PC-3 (cell line): ENCODE measurements around the gene USP33. TPM values are rescaled to one million over a fixed set of nuclear protein-coding genes. Genes with fewer than 3 reads are reported as not detected.

Source experiments
- ATAC-seq: fragments of 200-7000 bp; cut with Tn5 transposase; 2 replicates; pipeline ENCODE4 v1.9.1; 2020; ENCODE audit warnings: mild to moderate bottlenecking, moderate library complexity
- BruUV-seq: library from RNA; stranded (reverse); fragments of 400-500 nt; replicated peaks from 2 replicates; lab custom pipeline; 2021; lab: Mats Ljungman, UMichigan
- CTCF ChIA-PET: fragments of 300-600 bp; sonication (Branson Sonifier 250); formaldehyde crosslinking; loops from one replicate; lab custom pipeline; 2022; ENCODE audit warnings: antibody characterized with exemption; lab: Charles Lee
- POLR2A ChIA-PET: fragments of 300-600 bp; sonication (Branson Sonifier 250); formaldehyde crosslinking; loops from one replicate; lab custom pipeline; 2022; ENCODE audit warnings: antibody characterized with exemption; ENCODE audit not compliant: unreplicated experiment; lab: Charles Lee
- DNase-seq: peaks from one replicate; pipeline ENCODE4 v3.0.0-alpha.2; 2015
- H2AFZ ChIP-seq: fragments of 300-600 bp; sonication (generic); 2 replicates; pipeline ENCODE4 v1.6.0; 2016; ENCODE audit warnings: antibody characterized with exemption, low read length
- H3F3A ChIP-seq: fragments of 300-600 bp; sonication (generic); one replicate; pipeline ENCODE4 v1.6.0; 2017; ENCODE audit warnings: antibody characterized with exemption, low read length, control low read depth, mild to moderate bottlenecking; ENCODE audit not compliant: unreplicated experiment
- H3K27ac ChIP-seq: fragments of 300-600 bp; sonication (generic); 2 replicates; pipeline ENCODE4 v1.5.1; 2016; ENCODE audit warnings: mild to moderate bottlenecking, low read length
- H3K27me3 ChIP-seq: fragments of 300-600 bp; sonication (generic); 2 replicates; pipeline ENCODE4 v1.6.1; 2016; ENCODE audit warnings: low read length, mixed read lengths
- H3K36me3 ChIP-seq: fragments of 300-600 bp; sonication (generic); 2 replicates; pipeline ENCODE4 v1.6.1; 2016; ENCODE audit warnings: low read depth, mixed run types, low read length, mixed read lengths
- H3K4me1 ChIP-seq: fragments of 300-600 bp; sonication (generic); 2 replicates; pipeline ENCODE4 v1.5.1; 2016; ENCODE audit warnings: low read length; ENCODE audit not compliant: insufficient read depth
- H3K4me2 ChIP-seq: fragments of 300-600 bp; sonication (generic); 2 replicates; pipeline ENCODE4 v1.6.0; 2016; ENCODE audit warnings: low read length
- H3K4me3 ChIP-seq: fragments of 300-600 bp; sonication (generic); 2 replicates; pipeline ENCODE4 v1.5.1; 2016; ENCODE audit warnings: mild to moderate bottlenecking, low read length, mixed read lengths
- H3K79me2 ChIP-seq: fragments of 300-600 bp; sonication (generic); 2 replicates; pipeline ENCODE4 v1.6.1; 2017; ENCODE audit warnings: low read length, mixed read lengths
- H3K9ac ChIP-seq: fragments of 300-600 bp; sonication (generic); 2 replicates; pipeline ENCODE4 v1.6.0; 2016; ENCODE audit warnings: mild to moderate bottlenecking, low read length
- H3K9me2 ChIP-seq: fragments of 300-600 bp; sonication (generic); replicated peaks from 2 replicates; pipeline ENCODE4 v1.6.1; 2016; ENCODE audit warnings: mixed run types, low read length, mixed read lengths
- H3K9me3 ChIP-seq: fragments of 300-600 bp; sonication (generic); 2 replicates; pipeline ENCODE4 v1.6.1; 2016; ENCODE audit warnings: low read length, mixed read lengths
- H4K20me1 ChIP-seq: fragments of 300-600 bp; sonication (generic); 2 replicates; pipeline ENCODE4 v1.6.1; 2016; ENCODE audit warnings: low read length, mixed read lengths
- EZH2 ChIP-seq: fragments of 300-600 bp; sonication (generic); IDR thresholded peaks from one replicate; pipeline ENCODE4 v1.6.1; 2017; ENCODE audit warnings: antibody characterized with exemption, mild to moderate bottlenecking, low read length; ENCODE audit not compliant: unreplicated experiment
- EZH2phosphoT487 ChIP-seq: fragments of 300-600 bp; sonication (generic); IDR thresholded peaks from 2 replicates; pipeline ENCODE4 v1.6.1; 2018; ENCODE audit warnings: mild to moderate bottlenecking, antibody characterized with exemption, low read length, borderline replicate concordance
- intact Hi-C: fragments of 100-400 bp; cut with micrococcal nuclease; formaldehyde crosslinking; loops from 2 replicates; pipeline ENCODE4 v1.9.0; 2023
- total RNA-seq: library from RNA; depleted of rRNA; stranded (reverse); fragments of >200 nt; gene quantifications from 2 replicates; pipeline ENCODE4 v1.2.3, GENCODE V29; 2014
- TF ChIP-seq, protein P1 (sequence below): fragments of 300-600 bp; sonication (generic); conservative IDR thresholded peaks from 2 replicates; pipeline ENCODE4 v1.5.1; 2017; ENCODE audit warnings: antibody characterized with exemption, low read depth, mild to moderate bottlenecking, low read length

Gene USP33
- total RNA-seq, 1 experiment from 2014 or later = 42.6 TPM

DNA sequence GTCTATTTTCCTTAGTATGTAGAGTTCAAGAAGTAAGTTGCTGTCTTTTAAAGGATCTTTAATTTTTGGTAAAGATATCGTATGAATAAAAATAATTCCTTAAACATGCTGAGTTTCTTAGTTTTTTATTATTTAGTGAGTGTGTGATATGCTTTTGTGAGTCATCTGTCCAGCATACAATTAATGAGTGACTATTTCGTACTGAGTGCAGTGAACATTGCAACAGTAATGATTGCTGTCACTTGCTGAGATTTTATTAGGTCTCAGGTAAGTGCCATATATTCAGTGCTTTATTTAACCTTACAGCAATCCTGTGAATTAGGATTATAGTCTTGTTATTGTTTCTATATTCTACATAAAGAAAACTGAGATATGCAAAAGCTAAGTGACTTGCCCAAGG is 42.4 kb upstream of the USP33 start:
- POLR2A ChIA-PET = no interaction called here
- no peak for TF ChIP-seq EZH2phosphoT487
- TF ChIP-seq, protein P1, sequence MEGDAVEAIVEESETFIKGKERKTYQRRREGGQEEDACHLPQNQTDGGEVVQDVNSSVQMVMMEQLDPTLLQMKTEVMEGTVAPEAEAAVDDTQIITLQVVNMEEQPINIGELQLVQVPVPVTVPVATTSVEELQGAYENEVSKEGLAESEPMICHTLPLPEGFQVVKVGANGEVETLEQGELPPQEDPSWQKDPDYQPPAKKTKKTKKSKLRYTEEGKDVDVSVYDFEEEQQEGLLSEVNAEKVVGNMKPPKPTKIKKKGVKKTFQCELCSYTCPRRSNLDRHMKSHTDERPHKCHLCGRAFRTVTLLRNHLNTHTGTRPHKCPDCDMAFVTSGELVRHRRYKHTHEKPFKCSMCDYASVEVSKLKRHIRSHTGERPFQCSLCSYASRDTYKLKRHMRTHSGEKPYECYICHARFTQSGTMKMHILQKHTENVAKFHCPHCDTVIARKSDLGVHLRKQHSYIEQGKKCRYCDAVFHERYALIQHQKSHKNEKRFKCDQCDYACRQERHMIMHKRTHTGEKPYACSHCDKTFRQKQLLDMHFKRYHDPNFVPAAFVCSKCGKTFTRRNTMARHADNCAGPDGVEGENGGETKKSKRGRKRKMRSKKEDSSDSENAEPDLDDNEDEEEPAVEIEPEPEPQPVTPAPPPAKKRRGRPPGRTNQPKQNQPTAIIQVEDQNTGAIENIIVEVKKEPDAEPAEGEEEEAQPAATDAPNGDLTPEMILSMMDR = no peak
- TF ChIP-seq EZH2 = no peak
- no peaks in the 10 kb centered on the region for H3K9me3 ChIP-seq
- no peaks in the 10 kb centered on the region for H3K9me2 ChIP-seq
- CTCF ChIA-PET = no interaction called here
- intact Hi-C loops = no loop called here
- no peak for DNase-seq
- H3K4me3 ChIP-seq = no peak overlapping the region
- H3K79me2 ChIP-seq = no peaks in the 10 kb centered on the region
- ATAC-seq = no peak
- H2AFZ ChIP-seq = no peak overlapping the region
- no peaks in the 10 kb centered on the region for H3F3A ChIP-seq
- peaks cover 5% of the 10 kb centered on the region for H3K36me3 ChIP-seq
- no peak overlapping the region for H3K4me2 ChIP-seq
- no peaks in the 10 kb centered on the region for H4K20me1 ChIP-seq
- H3K27ac ChIP-seq = no peak overlapping the region
- H3K4me1 ChIP-seq = no peaks in the 10 kb centered on the region
- H3K27me3 ChIP-seq = no peaks in the 10 kb centered on the region
- no peak overlapping the region for H3K9ac ChIP-seq
- no TSS peak for BruUV-seq

GRCh38 chr1:77797991-77798390 is 38.3 kb upstream of the USP33 start:
- Histone ChIP-seq H3K9ac (no peak overlapping the region), H3K27ac (no peak overlapping the region), H2AFZ (no peak overlapping the region), H3K4me3 (no peak overlapping the region), H3K79me2 (no peaks in the 10 kb centered on the region), H3F3A (no peaks in the 10 kb centered on the region), H4K20me1 (no peaks in the 10 kb centered on the region), H3K4me2 (no peak overlapping the region), H3K9me3 (no peaks in the 10 kb centered on the region), H3K4me1 (no peaks in the 10 kb centered on the region), H3K27me3 (no peaks in the 10 kb centered on the region), H3K9me2 (no peaks in the 10 kb centered on the region), H3K36me3 (no peaks in the 10 kb centered on the region)
- CTCF ChIA-PET = no interaction called here
- DNase-seq = no peak
- no TSS peak for BruUV-seq
- intact Hi-C loops = no loop called here
- POLR2A ChIA-PET = no interaction called here
- TF ChIP-seq, protein P1 = no peak
- TF ChIP-seq EZH2 = no peak
- TF ChIP-seq EZH2phosphoT487 = no peak
- ATAC-seq = no peak

DNA sequence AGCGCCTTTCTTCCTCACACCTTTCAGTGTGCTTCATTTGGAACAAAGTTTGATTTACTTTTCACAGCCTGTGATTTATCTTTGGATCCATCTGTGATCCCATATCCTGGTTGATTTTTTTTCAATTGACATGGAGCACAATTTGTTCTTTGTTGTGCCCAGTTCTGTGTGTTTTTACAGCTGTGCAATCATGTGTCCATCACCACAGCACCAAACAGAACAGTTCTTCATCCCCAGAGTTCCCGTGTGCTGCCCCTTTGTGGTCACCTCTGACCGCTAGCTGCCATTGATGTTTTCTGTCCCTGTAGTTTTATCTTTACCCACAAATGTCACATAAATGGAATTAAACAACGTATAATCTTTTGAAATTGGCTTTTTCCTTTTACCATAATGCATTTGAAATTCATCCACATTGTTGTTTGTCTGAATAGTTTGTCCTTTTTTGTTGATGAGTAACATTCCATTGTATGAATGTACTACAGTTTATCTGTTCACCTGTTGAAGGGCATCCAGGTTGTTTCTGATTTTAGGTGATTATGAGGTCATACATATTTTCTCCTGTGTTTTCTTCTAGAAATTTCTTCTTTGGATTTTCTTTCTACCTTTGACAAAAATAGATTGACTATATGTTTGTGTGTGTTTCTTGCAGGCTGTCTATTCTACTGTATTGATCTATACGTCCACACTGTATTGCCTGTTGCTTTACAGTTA is 37.2 kb upstream of the USP33 start:
- CTCF ChIA-PET = no interaction called here
- Histone ChIP-seq H4K20me1 (no peaks in the 10 kb centered on the region), H3K36me3 (no peaks in the 10 kb centered on the region), H3K9ac (no peak overlapping the region), H3K9me3 (no peaks in the 10 kb centered on the region), H3K79me2 (no peaks in the 10 kb centered on the region), H3K27ac (no peak overlapping the region), H3K4me1 (no peaks in the 10 kb centered on the region), H3K4me2 (no peak overlapping the region), H2AFZ (no peak overlapping the region), H3K9me2 (no peaks in the 10 kb centered on the region), H3K4me3 (no peak overlapping the region), H3K27me3 (no peaks in the 10 kb centered on the region), H3F3A (no peaks in the 10 kb centered on the region)
- POLR2A ChIA-PET = no interaction called here
- BruUV-seq = no TSS peak
- DNase-seq (no peak), ATAC-seq (no peak)
- intact Hi-C loops = no loop called here
- TF ChIP-seq, protein P1 = 0 out of 2 replicates have a peak, but pooled peaks have one; percentile 21
- TF ChIP-seq EZH2phosphoT487 (no peak), EZH2 (no peak)
